Measurements from ENCODE around the gene SLC24A1.
A peak's percentile ranks its signal among the peaks of the same experiment; 100 is the strongest.

SLC24A1 gene

DNA sequence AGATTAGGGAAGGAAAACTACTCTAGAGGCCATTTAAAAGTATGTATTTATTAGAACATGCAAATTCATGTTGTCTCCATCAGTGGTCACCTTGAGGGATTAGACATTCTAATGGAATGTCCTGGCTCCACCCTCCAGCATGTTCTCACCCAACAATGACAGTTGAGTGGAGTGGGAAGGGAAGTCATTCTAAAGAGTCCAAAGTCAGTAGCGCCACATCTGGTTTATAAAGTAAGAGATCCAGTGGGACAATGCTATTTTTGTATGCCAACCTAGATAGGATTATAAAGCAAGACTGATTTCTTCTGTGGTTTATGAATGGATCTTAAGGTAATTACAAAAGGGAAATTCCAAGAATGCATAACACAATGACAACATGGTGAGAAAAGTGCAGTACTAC is 33.3 kb downstream of the SLC24A1 start:
- no peaks in the 10 kb centered on the region for H3K79me1 ChIP-seq (ENCODE audit: low read length)
- H3K27me3 ChIP-seq (ENCODE audit: insufficient read depth, low read length, poor library complexity): no peaks in the 10 kb centered on the region
- H3K4me2 ChIP-seq (ENCODE audit: low read length): no peak overlapping the region
- no peak overlapping the region for H3K27ac ChIP-seq (ENCODE audit: low read depth, low read length)
- no peak overlapping the region for H3K4me3 ChIP-seq (ENCODE audit: low read length)
- peak; percentile 18 for DNase-seq
- H3K18ac ChIP-seq (ENCODE audit: low read length): no peak overlapping the region
- H2BK15ac ChIP-seq (replicated peaks; ENCODE audit: low read depth): no peak overlapping the region
- H2BK120ac ChIP-seq (ENCODE audit: low read depth, low read length): no peak overlapping the region
- no peak overlapping the region for H3K9ac ChIP-seq (ENCODE audit: low read length)
- no peaks in the 10 kb centered on the region for H3K4me1 ChIP-seq (ENCODE audit: control insufficient read depth, low read depth, low read length)
- H2AK5ac ChIP-seq (ENCODE audit: low read length): no peak overlapping the region
- H3K56ac ChIP-seq (ENCODE audit: low read length): no peak overlapping the region
- H4K5ac ChIP-seq (ENCODE audit: low read length): no peak overlapping the region
- no peak overlapping the region for H2BK5ac ChIP-seq (ENCODE audit: low read length)
- H3K36me3 ChIP-seq (ENCODE audit: control insufficient read depth, insufficient read depth, low read length): no peaks in the 10 kb centered on the region
- no peak overlapping the region for H4K8ac ChIP-seq (ENCODE audit: low read depth, low read length)
- H3K4ac ChIP-seq (ENCODE audit: low read depth, low read length): no peak overlapping the region
- no peaks in the 10 kb centered on the region for H3K79me2 ChIP-seq (ENCODE audit: control insufficient read depth, insufficient read depth, low read length)
- H3K23ac ChIP-seq (ENCODE audit: low read length): no peak overlapping the region
- WGBS (ENCODE audit: extremely low coverage, insufficient coverage, low lambda C conversion rate): no CpG with 5 or more reads among the region's 1 CpG

DNA sequence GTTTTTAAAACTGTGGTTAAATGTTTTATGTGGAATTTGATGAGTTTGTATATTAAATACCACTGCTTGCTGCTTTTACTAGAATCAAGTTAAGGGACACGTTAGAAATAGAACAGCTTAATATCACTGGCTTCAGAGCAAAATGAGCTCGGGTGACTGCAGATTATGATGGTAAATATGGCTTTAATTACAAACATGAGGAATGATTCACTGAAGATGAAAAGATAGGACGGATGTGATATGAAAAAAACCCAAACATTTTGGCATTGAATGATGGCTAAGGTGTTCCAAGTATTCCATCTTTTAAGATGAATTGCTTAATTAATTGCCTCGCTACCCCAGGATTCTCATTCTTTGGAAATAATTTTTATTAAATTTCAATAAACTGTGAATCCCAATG is 33.7 kb downstream of the SLC24A1 start:
- H3K4me2 ChIP-seq (ENCODE audit: low read length): no peak overlapping the region
- WGBS (ENCODE audit: extremely low coverage, insufficient coverage, low lambda C conversion rate): no CpG with 5 or more reads among the region's 4 CpGs
- H3K4ac ChIP-seq (ENCODE audit: low read depth, low read length): no peak overlapping the region
- no peak overlapping the region for H2BK120ac ChIP-seq (ENCODE audit: low read depth, low read length)
- H3K79me1 ChIP-seq (ENCODE audit: low read length): no peaks in the 10 kb centered on the region
- no peak overlapping the region for H4K8ac ChIP-seq (ENCODE audit: low read depth, low read length)
- H2AK5ac ChIP-seq (ENCODE audit: low read length): no peak overlapping the region
- no peak overlapping the region for H3K4me3 ChIP-seq (ENCODE audit: low read length)
- H3K9ac ChIP-seq (ENCODE audit: low read length): no peak overlapping the region
- H3K18ac ChIP-seq (ENCODE audit: low read length): no peak overlapping the region
- no peak overlapping the region for H3K27ac ChIP-seq (ENCODE audit: low read depth, low read length)
- no peak for DNase-seq
- H2BK15ac ChIP-seq (replicated peaks; ENCODE audit: low read depth): no peak overlapping the region
- no peaks in the 10 kb centered on the region for H3K79me2 ChIP-seq (ENCODE audit: control insufficient read depth, insufficient read depth, low read length)
- no peak overlapping the region for H2BK5ac ChIP-seq (ENCODE audit: low read length)
- H3K27me3 ChIP-seq (ENCODE audit: insufficient read depth, low read length, poor library complexity): no peaks in the 10 kb centered on the region
- H3K23ac ChIP-seq (ENCODE audit: low read length): no peak overlapping the region
- H3K56ac ChIP-seq (ENCODE audit: low read length): no peak overlapping the region
- no peaks in the 10 kb centered on the region for H3K36me3 ChIP-seq (ENCODE audit: control insufficient read depth, insufficient read depth, low read length)
- H4K5ac ChIP-seq (ENCODE audit: low read length): no peak overlapping the region
- no peaks in the 10 kb centered on the region for H3K4me1 ChIP-seq (ENCODE audit: control insufficient read depth, low read depth, low read length)

DNA sequence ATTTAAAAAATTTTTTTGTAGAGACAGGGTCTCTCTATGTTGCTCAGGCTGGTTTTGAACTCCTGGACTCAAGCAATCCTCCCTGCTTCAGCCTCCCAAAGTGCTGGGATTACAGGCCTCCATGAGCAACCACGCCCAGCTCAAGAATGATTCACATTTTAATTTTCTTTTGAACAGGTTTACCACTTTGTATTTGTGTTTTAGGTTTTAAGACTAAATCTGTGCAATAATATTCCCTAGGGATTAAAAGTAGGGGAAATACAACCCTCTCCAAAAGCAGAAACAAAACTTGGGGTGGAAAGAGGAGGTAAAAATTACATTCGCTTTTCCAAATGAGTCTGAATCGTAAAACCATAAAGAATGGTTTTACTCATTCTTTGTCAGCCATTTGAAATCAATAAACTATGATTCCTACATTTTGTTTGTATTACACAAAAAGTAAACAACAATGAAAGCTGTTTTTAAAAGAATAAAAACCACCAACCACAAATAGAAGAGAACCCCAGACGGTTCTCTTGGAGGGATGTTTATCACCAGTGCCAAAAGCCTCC is 37.8 kb downstream of the SLC24A1 start:
- Histone ChIP-seq H3K27me3 (ENCODE audit: insufficient read depth, low read length, poor library complexity) (no peaks in the 10 kb centered on the region), H2BK15ac (replicated peaks; ENCODE audit: low read depth) (no peak overlapping the region), H2BK120ac (ENCODE audit: low read depth, low read length) (no peak overlapping the region), H3K36me3 (ENCODE audit: control insufficient read depth, insufficient read depth, low read length) (no peaks in the 10 kb centered on the region), H4K5ac (ENCODE audit: low read length) (no peak overlapping the region), H3K4ac (ENCODE audit: low read depth, low read length) (no peak overlapping the region), H4K8ac (ENCODE audit: low read depth, low read length) (no peak overlapping the region), H3K79me1 (ENCODE audit: low read length) (no peaks in the 10 kb centered on the region), H3K79me2 (ENCODE audit: control insufficient read depth, insufficient read depth, low read length) (no peaks in the 10 kb centered on the region), H2BK5ac (ENCODE audit: low read length) (no peak overlapping the region), H3K27ac (ENCODE audit: low read depth, low read length) (no peak overlapping the region), H3K4me1 (ENCODE audit: control insufficient read depth, low read depth, low read length) (no peaks in the 10 kb centered on the region), H2AK5ac (ENCODE audit: low read length) (no peak overlapping the region), H3K4me3 (ENCODE audit: low read length) (no peak overlapping the region), H3K4me2 (ENCODE audit: low read length) (no peak overlapping the region), H3K56ac (ENCODE audit: low read length) (no peak overlapping the region), H3K23ac (ENCODE audit: low read length) (no peak overlapping the region), H3K18ac (ENCODE audit: low read length) (no peak overlapping the region), H3K9ac (ENCODE audit: low read length) (no peak overlapping the region)
- no peak for DNase-seq
- WGBS (ENCODE audit: extremely low coverage, insufficient coverage, low lambda C conversion rate): no CpG with 5 or more reads among the region's 4 CpGs

DNA sequence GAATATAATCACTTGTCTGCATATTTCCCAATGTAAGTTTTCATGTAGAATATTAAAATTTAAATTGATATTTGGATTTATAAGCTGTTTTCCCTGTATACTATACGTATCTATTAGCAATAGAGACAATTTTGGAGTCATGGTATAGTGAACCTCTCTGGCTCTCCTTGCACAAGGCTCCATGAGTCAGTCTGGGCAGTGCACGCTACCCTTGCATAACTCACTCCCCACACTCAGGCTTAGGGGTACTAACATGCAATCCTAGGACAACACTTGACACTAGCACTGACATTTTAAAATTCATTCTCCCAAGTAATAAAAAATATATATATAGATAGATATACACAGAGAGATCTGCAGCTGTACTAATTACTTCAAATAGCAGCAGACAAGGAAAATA is 39.2 kb downstream of the SLC24A1 start:
- WGBS (ENCODE audit: extremely low coverage, insufficient coverage, low lambda C conversion rate): no CpG with 5 or more reads among the region's 2 CpGs
- Histone ChIP-seq H2BK120ac (ENCODE audit: low read depth, low read length) (no peak overlapping the region), H3K56ac (ENCODE audit: low read length) (no peak overlapping the region), H2BK15ac (replicated peaks; ENCODE audit: low read depth) (no peak overlapping the region), H3K36me3 (ENCODE audit: control insufficient read depth, insufficient read depth, low read length) (no peaks in the 10 kb centered on the region), H2BK5ac (ENCODE audit: low read length) (no peak overlapping the region), H3K18ac (ENCODE audit: low read length) (no peak overlapping the region), H3K4ac (ENCODE audit: low read depth, low read length) (no peak overlapping the region), H3K79me1 (ENCODE audit: low read length) (no peaks in the 10 kb centered on the region), H3K27me3 (ENCODE audit: insufficient read depth, low read length, poor library complexity) (no peaks in the 10 kb centered on the region), H3K27ac (ENCODE audit: low read depth, low read length) (no peak overlapping the region), H3K4me3 (ENCODE audit: low read length) (no peak overlapping the region), H4K8ac (ENCODE audit: low read depth, low read length) (no peak overlapping the region), H2AK5ac (ENCODE audit: low read length) (no peak overlapping the region), H3K4me2 (ENCODE audit: low read length) (no peak overlapping the region), H3K4me1 (ENCODE audit: control insufficient read depth, low read depth, low read length) (no peaks in the 10 kb centered on the region), H3K79me2 (ENCODE audit: control insufficient read depth, insufficient read depth, low read length) (no peaks in the 10 kb centered on the region), H3K23ac (ENCODE audit: low read length) (no peak overlapping the region), H3K9ac (ENCODE audit: low read length) (no peak overlapping the region), H4K5ac (ENCODE audit: low read length) (no peak overlapping the region)
- no peak for DNase-seq

DNA sequence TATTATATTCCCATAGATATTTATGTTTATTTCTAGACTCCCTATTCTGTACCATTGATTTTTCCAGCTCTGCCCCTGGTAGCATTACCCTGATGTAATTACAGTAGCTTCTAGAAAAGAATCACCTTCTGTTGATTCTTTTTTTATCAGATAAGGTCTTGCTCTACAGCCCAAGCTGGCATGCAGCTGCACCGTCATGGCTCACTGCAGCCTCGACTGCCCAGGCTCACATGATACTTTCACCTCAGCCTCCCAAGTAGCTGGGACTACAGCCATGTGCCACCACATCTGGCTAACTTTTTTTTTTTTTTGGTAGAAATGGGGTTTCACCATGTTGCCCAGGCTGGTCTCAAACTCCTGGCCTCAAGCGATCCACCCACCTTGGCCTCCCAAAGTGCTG is 41.8 kb downstream of the SLC24A1 start:
- Histone ChIP-seq H3K27ac (ENCODE audit: low read depth, low read length) (no peak overlapping the region), H4K5ac (ENCODE audit: low read length) (no peak overlapping the region), H2BK5ac (ENCODE audit: low read length) (no peak overlapping the region), H2AK5ac (ENCODE audit: low read length) (no peak overlapping the region), H3K4me1 (ENCODE audit: control insufficient read depth, low read depth, low read length) (no peaks in the 10 kb centered on the region), H4K8ac (ENCODE audit: low read depth, low read length) (no peak overlapping the region), H3K79me1 (ENCODE audit: low read length) (no peaks in the 10 kb centered on the region), H2BK120ac (ENCODE audit: low read depth, low read length) (no peak overlapping the region), H3K4me2 (ENCODE audit: low read length) (no peak overlapping the region), H2BK15ac (replicated peaks; ENCODE audit: low read depth) (no peak overlapping the region), H3K27me3 (ENCODE audit: insufficient read depth, low read length, poor library complexity) (no peaks in the 10 kb centered on the region), H3K36me3 (ENCODE audit: control insufficient read depth, insufficient read depth, low read length) (no peaks in the 10 kb centered on the region), H3K56ac (ENCODE audit: low read length) (no peak overlapping the region), H3K79me2 (ENCODE audit: control insufficient read depth, insufficient read depth, low read length) (no peaks in the 10 kb centered on the region), H3K23ac (ENCODE audit: low read length) (no peak overlapping the region), H3K4me3 (ENCODE audit: low read length) (no peak overlapping the region), H3K18ac (ENCODE audit: low read length) (no peak overlapping the region), H3K9ac (ENCODE audit: low read length) (no peak overlapping the region), H3K4ac (ENCODE audit: low read depth, low read length) (no peak overlapping the region)
- no CpG with 5 or more reads among the region's 3 CpGs for WGBS (ENCODE audit: extremely low coverage, insufficient coverage, low lambda C conversion rate)
- DNase-seq: no peak

DNA sequence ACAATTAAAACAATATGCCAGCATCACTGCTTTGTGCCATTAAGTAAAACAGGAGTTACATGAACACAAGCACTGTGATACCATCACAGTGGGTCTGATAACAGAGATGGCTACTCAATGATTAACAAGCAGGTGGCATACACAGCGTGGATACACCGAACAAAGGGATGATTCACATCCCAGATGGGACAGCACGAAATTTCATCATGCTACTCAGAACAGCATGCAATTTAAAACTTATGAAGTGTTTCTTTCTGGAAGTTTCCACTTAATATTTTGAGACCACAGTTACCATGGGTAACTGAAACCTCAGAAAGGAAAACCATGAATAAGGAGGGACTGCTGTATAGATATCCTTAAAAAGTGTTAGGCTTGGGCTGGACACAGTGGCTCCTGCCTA is 44.5 kb downstream of the SLC24A1 start:
- no peak overlapping the region for H3K23ac ChIP-seq (ENCODE audit: low read length)
- no peak overlapping the region for H3K27ac ChIP-seq (ENCODE audit: low read depth, low read length)
- H3K27me3 ChIP-seq (ENCODE audit: insufficient read depth, low read length, poor library complexity): no peaks in the 10 kb centered on the region
- no peaks in the 10 kb centered on the region for H3K79me1 ChIP-seq (ENCODE audit: low read length)
- no peak overlapping the region for H2BK5ac ChIP-seq (ENCODE audit: low read length)
- H3K79me2 ChIP-seq (ENCODE audit: control insufficient read depth, insufficient read depth, low read length): no peaks in the 10 kb centered on the region
- H2BK15ac ChIP-seq (replicated peaks; ENCODE audit: low read depth): no peak overlapping the region
- H4K8ac ChIP-seq (ENCODE audit: low read depth, low read length): no peak overlapping the region
- H3K18ac ChIP-seq (ENCODE audit: low read length): no peak overlapping the region
- H2BK120ac ChIP-seq (ENCODE audit: low read depth, low read length): no peak overlapping the region
- H3K4me2 ChIP-seq (ENCODE audit: low read length): no peak overlapping the region
- no peak overlapping the region for H2AK5ac ChIP-seq (ENCODE audit: low read length)
- H3K36me3 ChIP-seq (ENCODE audit: control insufficient read depth, insufficient read depth, low read length): no peaks in the 10 kb centered on the region
- no peaks in the 10 kb centered on the region for H3K4me1 ChIP-seq (ENCODE audit: control insufficient read depth, low read depth, low read length)
- no peak overlapping the region for H3K56ac ChIP-seq (ENCODE audit: low read length)
- no peak overlapping the region for H3K4ac ChIP-seq (ENCODE audit: low read depth, low read length)
- DNase-seq: no peak
- H3K9ac ChIP-seq (ENCODE audit: low read length): no peak overlapping the region
- H3K4me3 ChIP-seq (ENCODE audit: low read length): no peak overlapping the region
- WGBS (ENCODE audit: extremely low coverage, insufficient coverage, low lambda C conversion rate): no CpG with 5 or more reads among the region's 3 CpGs
- no peak overlapping the region for H4K5ac ChIP-seq (ENCODE audit: low read length)
